Mesodermal cell (in vitro differentiated cells): ENCODE data around the gene OCEL1.

Experiments
- H3K27ac ChIP-seq: 2 replicates; pipeline ENCODE4 v1.7.0; 2013; ENCODE audit warnings: mild to moderate bottlenecking, low read depth, low read length, moderate library complexity; ENCODE audit not compliant: severe bottlenecking
- H3K36me3 ChIP-seq: 2 replicates; pipeline ENCODE4 v1.7.1; 2013; ENCODE audit warnings: mild to moderate bottlenecking, low read length, moderate library complexity; ENCODE audit not compliant: control insufficient read depth, insufficient read depth
- H3K4me1 ChIP-seq: one replicate; pipeline ENCODE4 v1.7.1; 2013; ENCODE audit warnings: mild to moderate bottlenecking, low read length; ENCODE audit not compliant: insufficient read depth, control insufficient read depth, poor library complexity, severe bottlenecking
- H3K4me3 ChIP-seq: 2 replicates; pipeline ENCODE4 v1.7.0; 2013; ENCODE audit warnings: low read length, control low read depth, mild to moderate bottlenecking; ENCODE audit not compliant: insufficient read depth, poor library complexity, severe bottlenecking; ENCODE audit errors: extremely low read depth
- H3K9me3 ChIP-seq: 2 replicates; pipeline ENCODE4 v1.7.1; 2013; ENCODE audit warnings: mild to moderate bottlenecking, low read length, moderate library complexity; ENCODE audit not compliant: control insufficient read depth
- WGBS, 2 experiments: methylation state at CpG; one replicate each; pipeline ENCODE4 v1.1.5; 2013; ENCODE audit warnings: missing lambda C conversion rate in 2 of 2; ENCODE audit not compliant: insufficient coverage in 2 of 2; 5-methylcytosine and 5-hydroxymethylcytosine counted together

The OCEL1 gene

DNA sequence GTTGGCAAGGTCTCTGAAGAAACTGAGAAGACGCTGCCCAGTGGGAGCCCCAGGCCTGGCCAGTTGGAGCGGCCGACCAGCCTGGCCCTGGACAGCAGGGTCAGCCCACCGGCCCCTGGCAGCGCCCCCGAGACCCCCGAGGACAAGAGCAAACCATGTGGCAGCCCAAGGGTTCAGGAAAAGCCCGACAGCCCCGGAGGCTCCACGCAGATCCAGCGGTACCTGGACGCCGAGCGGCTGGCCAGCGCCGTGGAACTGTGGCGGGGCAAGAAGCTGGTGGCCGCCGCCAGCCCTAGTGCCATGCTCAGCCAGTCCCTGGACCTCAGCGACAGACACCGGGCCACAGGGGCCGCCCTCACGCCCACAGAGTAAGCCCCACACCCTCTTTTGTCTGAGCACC is 30.9 kb upstream of the OCEL1 start:
- no peak overlapping the region for H3K27ac ChIP-seq
- H3K9me3 ChIP-seq = no peaks in the 10 kb centered on the region
- no peaks in the 10 kb centered on the region for H3K4me1 ChIP-seq
- H3K36me3 ChIP-seq = peaks cover 89% of the 10 kb centered on the region
- WGBS, 2 experiments = 98 to 99% methylated on average over 23 of the region's 23 CpGs
- no peak overlapping the region for H3K4me3 ChIP-seq

DNA sequence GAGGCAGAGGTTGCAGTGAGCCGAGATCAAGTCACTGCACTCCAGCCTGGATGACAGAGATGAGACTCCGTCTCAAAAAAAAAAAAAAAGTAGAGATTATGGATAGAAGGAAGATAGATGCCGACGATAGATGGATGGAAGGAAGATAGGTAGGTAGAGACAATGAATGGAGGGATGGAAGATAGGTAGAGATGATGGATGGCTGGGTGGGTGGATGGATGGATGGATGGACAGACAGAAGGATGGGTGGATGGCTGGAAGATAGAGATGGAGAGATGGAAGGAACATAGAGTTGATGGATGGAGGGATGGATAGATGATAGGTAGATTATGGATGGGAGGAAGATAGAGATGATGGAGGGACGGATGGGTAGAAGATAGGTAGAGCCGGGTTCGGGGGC is 29.4 kb upstream of the OCEL1 start:
- Histone ChIP-seq H3K27ac (no peak overlapping the region), H3K4me3 (no peak overlapping the region), H3K4me1 (no peaks in the 10 kb centered on the region), H3K36me3 (peaks cover 88% of the 10 kb centered on the region), H3K9me3 (no peaks in the 10 kb centered on the region)
- WGBS, 2 experiments = 95 to 100% methylated on average over 4 of the region's 7 CpGs

- H3K27ac ChIP-seq = no peak overlapping the region
- H3K36me3 ChIP-seq = peaks cover 94% of the 10 kb centered on the region
- no peak overlapping the region for H3K4me3 ChIP-seq
- H3K9me3 ChIP-seq = no peaks in the 10 kb centered on the region
- H3K4me1 ChIP-seq = no peaks in the 10 kb centered on the region
- 95 to 97% methylated on average over 12 to 16 of the region's 16 CpGs for WGBS, 2 experiments
Observed at GRCh38 chr19:17197666-17198065, 28.4 kb upstream of the OCEL1 start.

DNA sequence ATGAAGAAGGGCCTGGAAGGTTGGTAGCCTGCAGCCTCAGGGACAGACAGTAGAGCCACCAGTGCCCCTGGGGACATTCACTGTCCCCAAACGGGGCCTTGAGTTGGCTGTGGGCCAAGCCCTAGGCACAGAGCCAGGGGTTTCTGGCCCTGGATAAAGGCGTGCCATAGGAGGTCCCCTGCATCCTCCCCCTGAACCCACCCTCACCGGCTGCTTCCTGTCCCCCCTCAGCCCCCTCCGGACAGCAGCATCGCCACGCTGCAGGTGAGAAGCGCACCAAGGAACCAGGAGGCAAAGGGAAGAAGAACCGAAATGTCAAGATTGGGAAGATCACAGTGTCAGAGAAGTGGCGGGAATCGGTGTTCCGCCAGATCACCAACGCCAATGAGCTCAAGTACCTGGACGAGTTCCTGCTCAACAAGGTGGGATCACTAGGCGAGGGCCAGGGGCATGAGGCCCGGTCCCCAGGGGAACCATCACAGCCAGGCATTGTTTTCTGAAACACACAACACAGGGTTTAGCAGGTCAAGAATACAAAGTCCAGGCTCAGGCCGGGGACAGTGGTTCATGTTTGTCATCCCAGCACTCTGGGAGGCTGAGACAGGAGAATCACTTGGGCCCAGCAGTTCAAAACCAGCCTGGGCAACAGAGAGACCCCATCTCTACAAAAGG is 25.5 kb upstream of the OCEL1 start:
- 92 to 100% methylated on average over 11 to 12 of the region's 16 CpGs for WGBS, 2 experiments
- Histone ChIP-seq H3K27ac (no peak overlapping the region), H3K4me3 (no peak overlapping the region), H3K4me1 (no peaks in the 10 kb centered on the region), H3K9me3 (no peaks in the 10 kb centered on the region), H3K36me3 (peaks cover 87% of the 10 kb centered on the region)

DNA sequence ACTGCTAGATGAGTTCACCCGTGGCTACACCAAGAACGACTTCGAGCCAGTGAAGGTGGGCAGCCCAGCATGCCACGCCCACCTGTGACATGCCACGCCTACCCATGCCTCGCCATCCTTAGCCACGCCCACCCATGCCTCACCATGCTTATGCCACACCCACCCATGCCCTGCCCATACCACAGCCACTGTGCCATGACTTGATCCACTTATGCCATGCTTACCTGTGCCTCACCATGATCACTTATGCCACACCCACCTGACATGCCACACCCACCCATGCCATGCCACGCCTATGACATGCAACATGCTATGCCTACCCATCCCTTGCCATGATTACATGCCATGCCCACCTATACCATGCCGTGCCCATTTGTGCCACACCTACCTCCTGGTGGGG is 23.8 kb upstream of the OCEL1 start:
- WGBS, 2 experiments = 94 to 97% methylated on average over 7 to 9 of the region's 9 CpGs
- Histone ChIP-seq H3K4me3 (no peak overlapping the region), H3K9me3 (no peaks in the 10 kb centered on the region), H3K4me1 (no peaks in the 10 kb centered on the region), H3K27ac (no peak overlapping the region), H3K36me3 (peaks cover 89% of the 10 kb centered on the region)

DNA sequence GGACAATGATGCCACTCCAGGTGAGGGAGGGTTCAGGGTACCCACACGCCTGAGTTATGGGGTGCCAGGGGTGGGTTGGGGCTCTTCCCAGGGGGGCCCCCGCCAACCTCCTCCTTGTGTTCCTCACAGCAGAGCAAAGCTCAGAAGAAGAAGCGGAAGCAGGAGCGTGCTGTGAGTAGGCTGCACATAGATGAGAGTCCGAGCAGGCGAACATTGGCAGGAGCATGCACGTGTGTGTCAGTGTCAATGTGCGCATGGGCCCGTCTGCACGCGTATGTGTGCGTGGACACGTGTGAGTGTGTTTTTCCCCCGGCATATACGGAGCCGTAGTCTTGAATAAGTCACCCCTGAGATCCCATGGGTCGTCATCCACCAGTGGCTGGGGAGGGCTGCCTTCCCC is 23.3 kb upstream of the OCEL1 start:
- Histone ChIP-seq H3K9me3 (no peaks in the 10 kb centered on the region), H3K36me3 (peaks cover 88% of the 10 kb centered on the region), H3K4me1 (no peaks in the 10 kb centered on the region), H3K4me3 (no peak overlapping the region), H3K27ac (no peak overlapping the region)
- 97 to 100% methylated on average over 17 of the region's 17 CpGs for WGBS, 2 experiments

DNA sequence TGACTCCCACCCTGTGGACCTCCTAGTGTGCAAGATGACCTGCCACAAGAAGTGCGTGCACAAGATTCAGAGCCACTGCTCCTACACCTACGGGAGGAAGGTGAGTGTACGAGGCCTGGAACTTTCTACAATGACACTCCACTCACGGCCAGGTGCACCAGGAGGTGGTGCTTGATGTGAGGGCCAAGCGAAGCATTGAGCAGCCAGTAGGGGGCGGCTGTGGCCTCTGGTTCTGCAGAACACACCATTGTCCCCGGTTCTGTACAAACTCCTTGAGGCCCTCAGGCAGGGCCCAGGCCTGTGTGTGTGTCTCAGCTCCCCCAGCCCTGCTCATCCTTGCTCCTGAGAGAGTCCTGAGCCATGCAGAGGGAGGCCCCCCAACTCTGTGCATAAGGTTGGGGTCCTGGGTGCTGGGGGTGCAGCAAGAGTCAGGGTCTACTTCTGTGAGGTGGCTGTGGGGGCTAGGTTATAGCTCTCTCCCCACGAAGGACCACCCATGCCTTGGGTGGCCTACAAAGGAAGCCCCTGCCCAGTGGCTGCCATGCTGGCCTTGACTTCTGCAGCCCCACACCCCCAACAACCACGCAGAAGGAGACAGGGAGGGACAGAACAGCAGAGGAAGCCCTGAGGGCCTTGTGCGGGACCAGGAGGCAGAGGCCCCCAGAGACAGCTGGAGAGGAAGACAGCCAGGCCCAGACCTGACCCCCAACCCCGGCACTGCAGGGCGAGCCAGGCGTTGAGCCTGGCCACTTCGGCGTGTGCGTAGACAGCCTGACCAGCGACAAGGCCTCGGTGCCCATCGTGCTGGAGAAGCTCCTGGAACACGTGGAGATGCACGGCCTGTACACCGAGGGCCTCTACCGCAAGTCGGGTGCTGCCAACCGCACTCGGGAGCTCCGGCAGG is 20.5 kb upstream of the OCEL1 start:
- 88 to 91% methylated on average over 24 to 25 of the region's 27 CpGs for WGBS, 2 experiments
- H3K36me3 ChIP-seq = peaks cover 89% of the 10 kb centered on the region

DNA sequence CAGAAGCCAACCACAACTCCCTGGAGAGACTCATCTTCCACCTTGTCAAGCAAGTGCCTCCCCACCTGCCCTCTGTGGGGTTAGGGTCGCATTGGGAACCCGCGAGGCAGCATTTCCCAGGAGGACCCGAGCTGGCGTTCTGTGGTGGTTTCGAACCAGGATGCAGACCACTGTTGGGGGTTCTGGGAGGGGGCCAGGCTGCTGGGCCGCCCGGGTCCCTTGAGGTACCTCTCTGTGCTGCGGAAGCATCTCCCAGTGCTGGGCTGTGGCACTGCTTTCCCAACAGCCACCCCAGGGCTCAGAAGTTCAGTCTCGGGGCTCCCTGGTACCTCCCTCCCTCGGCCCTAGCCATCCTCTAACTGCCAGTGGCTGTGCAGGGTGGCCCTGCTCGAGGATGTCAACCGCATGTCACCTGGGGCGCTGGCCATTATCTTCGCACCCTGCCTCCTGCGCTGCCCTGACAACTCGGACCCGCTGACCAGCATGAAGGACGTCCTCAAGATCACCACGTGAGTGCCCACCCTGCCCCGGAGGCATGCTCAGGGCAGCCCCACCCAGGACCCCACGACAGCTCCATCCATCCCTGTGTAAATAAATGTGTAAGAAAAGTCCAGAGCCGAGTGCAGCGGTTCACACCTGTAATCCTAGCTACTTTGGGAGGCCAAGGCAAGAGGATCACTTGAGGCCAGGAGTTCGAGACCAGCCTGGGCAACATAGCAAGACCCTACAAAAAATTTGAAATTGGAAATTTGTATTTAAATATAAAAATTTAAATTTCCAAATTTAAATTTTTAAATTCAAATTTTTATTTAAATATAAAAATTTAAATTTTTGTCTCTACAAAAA is 19.1 kb upstream of the OCEL1 start:
- Histone ChIP-seq H3K36me3 (peaks cover 85% of the 10 kb centered on the region), H3K9me3 (no peaks in the 10 kb centered on the region)
- WGBS, 2 experiments = 97 to 98% methylated on average over 20 to 21 of the region's 25 CpGs

More for the DNA sequence above, 20.5 kb upstream of the OCEL1 start:
- Histone ChIP-seq H3K27ac (no peak overlapping the region), H3K9me3 (no peaks in the 10 kb centered on the region), H3K4me1 (no peaks in the 10 kb centered on the region), H3K4me3 (no peak overlapping the region)

GRCh38 chr19:17209126-17210036 is 16.6 kb upstream of the OCEL1 start:
- WGBS, 2 experiments = 64 to 69% methylated on average over 20 to 21 of the region's 28 CpGs
- Histone ChIP-seq H3K27ac (no peak overlapping the region), H3K9me3 (no peaks in the 10 kb centered on the region), H3K4me1 (peaks cover under 1% of the 10 kb centered on the region), H3K36me3 (peaks cover 70% of the 10 kb centered on the region), H3K4me3 (no peak overlapping the region)

More for the DNA sequence above, 19.1 kb upstream of the OCEL1 start:
- Histone ChIP-seq H3K4me3 (no peak overlapping the region), H3K4me1 (no peaks in the 10 kb centered on the region), H3K27ac (no peak overlapping the region)

DNA sequence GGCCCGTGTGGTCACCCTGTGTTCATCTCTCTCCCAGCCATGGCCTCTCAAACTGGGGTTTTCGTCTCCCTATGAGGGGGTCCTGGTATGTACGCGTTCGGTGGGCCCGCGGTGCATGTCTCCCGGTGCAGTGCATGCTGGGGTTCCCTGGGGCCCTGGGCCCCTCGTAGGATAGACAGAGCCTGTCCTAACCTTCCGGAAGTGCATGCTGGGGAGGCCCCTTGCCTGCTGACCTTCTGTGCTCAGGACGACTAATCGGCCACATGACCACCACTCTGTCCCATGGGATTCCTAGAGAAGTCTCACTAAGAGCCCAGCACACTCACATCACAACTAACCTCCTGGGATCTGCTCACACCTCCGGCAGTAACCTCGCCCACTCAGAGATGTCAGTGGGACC is 15.7 kb upstream of the OCEL1 start:
- peaks cover 67% of the 10 kb centered on the region for H3K36me3 ChIP-seq
- H3K9me3 ChIP-seq = no peaks in the 10 kb centered on the region
- H3K4me3 ChIP-seq = no peak overlapping the region
- peaks cover 5% of the 10 kb centered on the region for H3K4me1 ChIP-seq
- 96 to 97% methylated on average over 13 to 14 of the region's 14 CpGs for WGBS, 2 experiments
- no peak overlapping the region for H3K27ac ChIP-seq
